Esophagus squamous epithelium (tissue), 5 donors: ENCODE data around the gene NUBPL. TPM values are rescaled to one million over a fixed set of nuclear protein-coding genes. Genes with fewer than 3 reads are reported as not detected.
"Not testable (repeated sequence)": the region's sequence is repeated elsewhere in the genome, so short reads cannot be mapped to it uniquely, and the experiment has no call there.

ENCODE experiments used
- DNase-seq: peaks from one replicate; lab custom pipeline; 2025; lab: John Stamatoyannopoulos, UW
- H3K27ac ChIP-seq, 4 donors: fragments of 200-600 bp; sonication (generic); one replicate each; pipeline ENCODE4 v1.5.1; 2016 to 2019; ENCODE audit warnings: mild to moderate bottlenecking in 1 of 4
- H3K27me3 ChIP-seq, 4 donors: fragments of 200-600 bp; sonication (generic); 1 replicate in 3 of 4; 2 replicates in 1 of 4; pipeline versions ENCODE4 v1.5.1 to v1.6.0; 2017 to 2021; ENCODE audit warnings: antibody characterized with exemption in 1 of 4
- H3K36me3 ChIP-seq, 3 donors: fragments of 200-600 bp; sonication (generic); one replicate each; pipeline ENCODE4 v1.5.1; 2016 to 2019
- H3K4me1 ChIP-seq, 3 donors: fragments of 200-600 bp; sonication (generic); one replicate each; pipeline ENCODE4 v1.5.1; 2017 to 2019
- H3K4me3 ChIP-seq, 4 donors: fragments of 200-600 bp; sonication (generic); 1 replicate in 3 of 4; 2 replicates in 1 of 4; pipeline ENCODE4 v1.5.1; 2016 to 2019; ENCODE audit warnings: mild to moderate bottlenecking in 2 of 4, moderate library complexity in 1 of 4
- H3K9me3 ChIP-seq, 3 donors: fragments of 200-600 bp; sonication (generic); one replicate each; pipeline ENCODE4 v1.5.1; 2016 to 2019
- POLR2A ChIP-seq, 4 donors: fragments of 450-650 bp; IDR thresholded peaks; one replicate each; pipeline ENCODE4 v1.6.1; 2017; ENCODE audit warnings: antibody characterized with exemption in 4 of 4, mild to moderate bottlenecking in 4 of 4, moderate library complexity in 3 of 4
- WGBS, 2 donors: methylation state at CpG; one replicate each; pipeline ENCODE4 v1.1.5; 2018; 5-methylcytosine and 5-hydroxymethylcytosine counted together
- intact Hi-C: fragments of 100-400 bp; cut with DNase I; formaldehyde crosslinking; loops from one replicate; pipeline ENCODE4 v1.15.0; 2022
- total RNA-seq, 4 donors: library from RNA; depleted of rRNA; stranded (reverse); fragments of >200 nt; gene quantifications; one replicate each; pipeline ENCODE4 v1.1.0, GENCODE V29; 2016
- TF ChIP-seq, protein P1 (sequence below), 6 experiments: fragments of 450-650 bp in 4 of 6; fragments of 200-600 bp in 2 of 6; sonication (generic) in 2 of 6; IDR thresholded peaks; one replicate each; pipeline ENCODE4 v1.5.1; 2016 to 2019; ENCODE audit warnings: antibody characterized with exemption in 6 of 6, mild to moderate bottlenecking in 4 of 6, moderate library complexity in 4 of 6
- donor health status: DM: yes; HTN: yes; CAD: no.

NUBPL gene
- total RNA-seq, 4 donors from 2014 or later, result 2.9 to 8.4 (median 6.8) TPM

DNA sequence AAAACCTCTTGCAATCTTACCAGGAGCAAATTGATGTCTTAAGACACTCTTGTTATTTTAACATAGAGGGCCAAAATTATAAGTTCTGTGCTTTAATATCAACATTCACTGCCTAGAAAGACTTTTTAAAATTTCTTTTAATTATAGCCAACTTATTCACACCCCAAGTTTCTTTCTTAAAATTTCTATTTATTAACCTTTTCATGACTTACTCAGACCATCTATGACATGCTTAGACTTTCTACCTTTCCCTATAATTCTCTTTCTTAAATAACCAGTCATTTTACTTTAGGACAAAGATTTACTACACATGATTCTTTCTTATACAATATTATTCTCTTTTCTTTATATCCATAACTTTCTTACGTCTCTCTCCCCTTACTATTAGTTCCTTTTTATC, 220.4 kb downstream of the NUBPL start:
- TF ChIP-seq, protein P1, sequence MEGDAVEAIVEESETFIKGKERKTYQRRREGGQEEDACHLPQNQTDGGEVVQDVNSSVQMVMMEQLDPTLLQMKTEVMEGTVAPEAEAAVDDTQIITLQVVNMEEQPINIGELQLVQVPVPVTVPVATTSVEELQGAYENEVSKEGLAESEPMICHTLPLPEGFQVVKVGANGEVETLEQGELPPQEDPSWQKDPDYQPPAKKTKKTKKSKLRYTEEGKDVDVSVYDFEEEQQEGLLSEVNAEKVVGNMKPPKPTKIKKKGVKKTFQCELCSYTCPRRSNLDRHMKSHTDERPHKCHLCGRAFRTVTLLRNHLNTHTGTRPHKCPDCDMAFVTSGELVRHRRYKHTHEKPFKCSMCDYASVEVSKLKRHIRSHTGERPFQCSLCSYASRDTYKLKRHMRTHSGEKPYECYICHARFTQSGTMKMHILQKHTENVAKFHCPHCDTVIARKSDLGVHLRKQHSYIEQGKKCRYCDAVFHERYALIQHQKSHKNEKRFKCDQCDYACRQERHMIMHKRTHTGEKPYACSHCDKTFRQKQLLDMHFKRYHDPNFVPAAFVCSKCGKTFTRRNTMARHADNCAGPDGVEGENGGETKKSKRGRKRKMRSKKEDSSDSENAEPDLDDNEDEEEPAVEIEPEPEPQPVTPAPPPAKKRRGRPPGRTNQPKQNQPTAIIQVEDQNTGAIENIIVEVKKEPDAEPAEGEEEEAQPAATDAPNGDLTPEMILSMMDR (IDR thresholded peaks at IDR 0.05), result no peak
- no peak for TF ChIP-seq POLR2A (IDR thresholded peaks at IDR 0.05)
- intact Hi-C loops, result no loop called here
- Histone ChIP-seq H3K4me1 (no peaks in the 10 kb centered on the region), H3K4me3 (no peak overlapping the region), H3K36me3 (no peaks in the 10 kb centered on the region), H3K27me3 (no peaks in the 10 kb centered on the region), H3K27ac (no peak overlapping the region), H3K9me3 (peaks cover 0 to 9% (median 0%) of the 10 kb centered on the region in 3 donors)
- 93 to 100% methylated on average over 1 of the region's 1 CpG for WGBS, 2 donors
- no peak for DNase-seq

DNA sequence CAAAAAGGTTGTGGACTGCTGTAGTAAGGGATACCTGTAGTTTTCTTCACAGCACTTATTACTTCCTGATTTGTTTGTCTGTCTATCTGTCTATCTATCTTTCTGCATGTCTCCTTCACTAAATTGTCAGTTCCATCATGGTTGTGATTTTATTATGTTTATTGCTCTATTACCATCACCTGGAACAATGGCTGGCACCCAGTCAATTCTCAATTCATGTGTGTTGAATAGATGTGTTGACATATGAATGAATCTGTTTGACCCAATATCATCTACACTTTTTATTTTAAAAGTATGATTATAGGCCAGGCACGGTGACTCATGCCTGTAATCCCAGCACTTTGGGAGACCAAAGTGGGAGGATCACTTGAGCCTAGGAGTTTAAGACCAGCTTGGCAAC, 224.4 kb downstream of the NUBPL start:
- no peak for DNase-seq
- TF ChIP-seq, protein P1 (IDR thresholded peaks at IDR 0.05), result no peak
- no peak for TF ChIP-seq POLR2A (IDR thresholded peaks at IDR 0.05)
- Histone ChIP-seq H3K27ac (no peak overlapping the region), H3K27me3 (no peaks in the 10 kb centered on the region), H3K36me3 (no peaks in the 10 kb centered on the region), H3K4me3 (no peak overlapping the region), H3K4me1 (no peaks in the 10 kb centered on the region), H3K9me3 (peaks cover 0 to 9% (median 0%) of the 10 kb centered on the region in 3 donors)
- intact Hi-C loops, result no loop called here
- WGBS, 2 donors, result 33 to 50% methylated on average over 1 of the region's 1 CpG

DNA sequence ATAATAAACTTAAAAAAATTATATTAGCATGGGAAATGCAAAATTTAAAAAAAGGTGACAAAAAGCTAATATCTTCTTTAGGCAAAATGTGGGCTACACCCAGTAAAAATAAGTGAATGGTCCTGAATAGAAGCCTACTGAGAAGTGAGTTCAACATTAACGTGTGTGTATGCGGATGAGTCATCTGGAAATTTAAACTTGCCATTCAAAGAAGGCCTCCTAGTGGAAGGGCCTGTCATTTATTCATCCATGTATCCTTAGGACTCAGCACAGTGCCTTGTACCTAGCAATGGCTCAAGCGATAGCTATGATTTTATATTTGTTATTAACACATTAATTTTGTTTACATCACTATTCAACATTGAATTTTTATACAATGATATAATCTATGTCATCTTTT, 226.2 kb downstream of the NUBPL start:
- H3K4me1 ChIP-seq, result no peaks in the 10 kb centered on the region
- no peak for DNase-seq

DNA sequence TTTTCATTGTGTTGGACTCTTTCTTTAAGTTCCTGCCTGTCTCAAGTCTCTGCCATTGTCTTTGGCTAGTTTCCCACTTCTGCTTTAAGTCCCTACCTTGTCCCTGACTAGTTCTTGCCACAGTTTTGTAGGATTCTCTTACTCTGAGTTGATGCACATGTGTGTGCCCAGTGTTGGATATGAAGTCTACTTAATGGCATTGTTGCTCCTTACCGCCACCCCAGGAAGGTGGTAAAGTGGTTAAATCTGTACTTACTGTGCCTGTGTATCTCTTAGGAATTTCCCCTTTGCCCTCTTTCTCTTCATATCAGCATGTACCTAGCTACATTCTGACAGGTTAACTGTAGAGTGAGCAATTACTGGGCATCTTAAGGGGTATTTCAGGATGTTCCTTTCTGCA, 227.1 kb downstream of the NUBPL start:
- intact Hi-C loops, result no loop called here
- H3K27me3 ChIP-seq, result no peaks in the 10 kb centered on the region
- H3K4me3 ChIP-seq, result no peak overlapping the region
- TF ChIP-seq POLR2A (IDR thresholded peaks at IDR 0.05), result no peak
- TF ChIP-seq, protein P1 (IDR thresholded peaks at IDR 0.05), result no peak
- no peaks in the 10 kb centered on the region for H3K4me1 ChIP-seq
- 100% methylated on average over 1 of the region's 1 CpG for WGBS, 2 donors
- no peaks in the 10 kb centered on the region for H3K9me3 ChIP-seq
- no peaks in the 10 kb centered on the region for H3K36me3 ChIP-seq
- H3K27ac ChIP-seq, result no peak overlapping the region
- DNase-seq, result no peak

More for the DNA sequence above, 226.2 kb downstream of the NUBPL start:
- WGBS, 2 donors, result 79 to 86% methylated on average over 3 of the region's 3 CpGs
- H3K9me3 ChIP-seq, result peaks cover 0 to under 1% (median 0%) of the 10 kb centered on the region in 3 donors
- intact Hi-C loops, result no loop called here
- no peaks in the 10 kb centered on the region for H3K27me3 ChIP-seq
- no peaks in the 10 kb centered on the region for H3K36me3 ChIP-seq
- TF ChIP-seq, protein P1 (IDR thresholded peaks at IDR 0.05), result peak in 2 of 6 experiments; percentile 14 to 50
- TF ChIP-seq POLR2A (IDR thresholded peaks at IDR 0.05), result no peak
- H3K4me3 ChIP-seq, result no peak overlapping the region
- no peak overlapping the region for H3K27ac ChIP-seq

DNA sequence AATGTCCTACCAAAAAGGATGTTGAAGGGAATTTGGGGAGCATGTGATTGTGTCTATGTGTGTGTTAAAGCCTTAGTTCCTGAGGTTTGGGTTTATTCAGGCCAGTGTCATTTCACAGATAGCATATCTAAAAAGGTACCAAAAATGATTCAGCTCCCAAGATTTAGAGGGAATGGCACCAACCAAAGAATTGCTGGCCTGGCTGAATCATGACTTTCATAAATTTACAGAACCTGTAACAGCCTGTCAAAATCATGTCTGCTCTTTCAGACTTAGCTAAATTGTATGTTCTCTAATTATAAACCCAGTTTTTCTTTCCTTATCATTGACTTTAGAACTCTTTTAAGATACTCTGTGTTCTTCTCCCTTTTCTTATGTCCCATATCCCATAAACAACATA, 231.5 kb downstream of the NUBPL start:
- no peaks in the 10 kb centered on the region for H3K9me3 ChIP-seq
- no peaks in the 10 kb centered on the region for H3K36me3 ChIP-seq
- intact Hi-C loops, result no loop called here
- no peak for DNase-seq
- no peaks in the 10 kb centered on the region for H3K4me1 ChIP-seq
- no peak overlapping the region for H3K27ac ChIP-seq
- H3K27me3 ChIP-seq, result no peaks in the 10 kb centered on the region
- TF ChIP-seq POLR2A (IDR thresholded peaks at IDR 0.05), result no peak
- TF ChIP-seq, protein P1 (IDR thresholded peaks at IDR 0.05), result no peak
- no peak overlapping the region for H3K4me3 ChIP-seq

DNA sequence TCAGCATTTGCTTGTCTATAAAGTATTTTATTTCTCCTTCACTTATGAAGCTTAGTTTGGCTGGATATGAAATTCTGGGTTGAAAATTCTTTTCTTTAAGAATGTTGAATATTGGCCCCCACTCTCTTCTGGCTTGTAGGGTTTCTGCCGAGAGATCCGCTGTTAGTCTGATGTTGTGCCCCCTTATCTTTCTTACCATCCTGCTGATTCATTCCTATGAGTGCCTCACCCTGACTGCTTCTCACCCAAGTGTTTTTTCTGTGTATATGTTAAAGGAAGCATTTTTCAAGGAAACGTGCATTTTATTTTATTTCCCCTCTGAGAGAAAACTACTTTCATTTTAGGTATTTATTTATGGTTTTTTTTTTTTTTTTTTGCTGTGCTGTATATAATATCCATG, 236.7 kb downstream of the NUBPL start:
- DNase-seq, H3K9me3 ChIP-seq, intact Hi-C loops, H3K36me3 ChIP-seq, H3K27me3 ChIP-seq, H3K27ac ChIP-seq, H3K4me3 ChIP-seq, H3K4me1 ChIP-seq: not testable (repeated sequence)
- 88 to 92% methylated on average over 3 of the region's 3 CpGs for WGBS, 2 donors
